Cardiac septum (tissue), 1 donor: ENCODE results near the gene EMC8. TPM values are rescaled to one million over a fixed set of nuclear protein-coding genes. Genes with fewer than 3 reads are reported as not detected.
"Not testable (repeated sequence)": the region's sequence is repeated elsewhere in the genome, so short reads cannot be mapped to it uniquely, and the experiment has no call there.

ENCODE experiments used
- DNase-seq: peaks from one replicate; pipeline ENCODE4 v3.0.0-alpha.2; 2020; ENCODE audit warnings: low spot score
- intact Hi-C: fragments of 100-400 bp; cut with DNase I; formaldehyde crosslinking; loops from one replicate; pipeline ENCODE4 v1.14.0; 2022
- long read RNA-seq: library from polyadenylated mRNA; unstranded; transcript quantifications from one replicate; pipeline ENCODE4 v2.0.0, GENCODE V29; 2021
- total RNA-seq: library from RNA; stranded (reverse); fragmentation: NEBNext Ultra II Directional; extraction: Animal tissue kit (Norgen Biotek cat#: 25700); gene quantifications from one replicate; pipeline ENCODE4 v1.2.1, GENCODE V29; 2021
- donor health status: DM: no; HTN: no; CAD: no.

Gene EMC8
- total RNA-seq = 20.3 TPM
- long read RNA-seq, transcript EMC8-201 (5 exons, 1,962 nt) = major isoform, 73 of 84 reads
- long read RNA-seq, partial matches to known transcripts = 0 of 84 reads
- long read RNA-seq, other reads (novel, unspliced or antisense) = 6 of 84 reads

- intact Hi-C loops = no loop called here
- DNase-seq = peak; percentile 98
Measured at GRCh38 chr16:85799497-85800320, at the start of gene EMC8, which contains the start of gene COX4I1. TSS of gene EMC8 (minus strand) at chr16:85799544. CDS start at chr16:85799295, 249 bp downstream. TSS of gene COX4I1 (plus strand) at chr16:85799695. CDS start at chr16:85801206, 1,511 bp downstream.

- peak; percentile 29 for DNase-seq
- intact Hi-C loops = no loop called here
Measured at GRCh38 chr16:85848986-85849385, 49.6 kb upstream of the EMC8 start.

- intact Hi-C loops = no loop called here
- DNase-seq = peak; percentile 66
Measured at GRCh38 chr16:85847681-85848601, 48.6 kb upstream of the EMC8 start.

DNA sequence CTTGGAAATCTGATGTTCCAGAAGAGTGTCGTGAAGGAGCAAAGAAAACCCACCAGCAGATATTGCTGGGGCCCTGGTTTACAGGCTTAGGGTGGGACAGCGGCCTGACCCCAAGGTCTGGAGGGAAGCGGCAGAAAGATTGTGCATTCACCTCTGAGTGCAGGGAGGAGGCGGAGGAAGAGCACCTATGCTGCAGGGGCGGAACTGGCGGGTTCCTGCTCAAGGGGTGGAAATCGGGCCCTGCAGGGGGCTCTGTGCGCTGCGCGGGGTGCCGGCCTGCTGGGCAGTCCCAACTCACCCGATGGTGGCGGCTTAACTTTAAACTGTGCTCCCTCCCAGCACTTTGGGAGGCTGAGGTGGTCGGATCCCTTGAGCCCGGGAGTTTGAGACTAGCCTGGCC, 47.7 kb upstream of the EMC8 start:
- intact Hi-C loops = no loop called here

GRCh38 chr16:85846461-85846860, 47.1 kb upstream of the EMC8 start:
- peak; percentile 26 for DNase-seq
- intact Hi-C loops = no loop called here

More for the DNA sequence above, 47.7 kb upstream of the EMC8 start:
- peak; percentile 59 for DNase-seq

GRCh38 chr16:85845266-85845665, 45.9 kb upstream of the EMC8 start:
- DNase-seq = peak; percentile 31
- intact Hi-C loops = no loop called here

- peak; percentile 20 for DNase-seq
- intact Hi-C loops = no loop called here
Measured at GRCh38 chr16:85844786-85845185, 45.4 kb upstream of the EMC8 start.

DNA sequence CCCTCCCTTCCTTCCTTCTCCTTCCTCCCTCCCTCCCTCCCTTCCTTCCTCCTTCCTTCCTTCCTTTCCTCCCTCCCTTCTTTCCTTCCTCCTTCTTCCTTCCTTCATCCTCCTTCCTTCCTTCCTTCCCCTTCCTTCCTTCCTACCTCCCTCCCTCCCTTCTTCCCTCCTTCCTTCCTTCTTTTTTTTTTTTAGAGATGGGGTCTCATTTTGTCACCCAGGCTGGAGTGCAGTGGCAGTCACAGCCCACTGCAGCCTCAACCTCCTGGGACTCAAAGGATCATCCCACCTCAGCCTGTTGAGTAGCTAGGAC, 44.8 kb upstream of the EMC8 start:
- intact Hi-C loops = no loop called here

DNA sequence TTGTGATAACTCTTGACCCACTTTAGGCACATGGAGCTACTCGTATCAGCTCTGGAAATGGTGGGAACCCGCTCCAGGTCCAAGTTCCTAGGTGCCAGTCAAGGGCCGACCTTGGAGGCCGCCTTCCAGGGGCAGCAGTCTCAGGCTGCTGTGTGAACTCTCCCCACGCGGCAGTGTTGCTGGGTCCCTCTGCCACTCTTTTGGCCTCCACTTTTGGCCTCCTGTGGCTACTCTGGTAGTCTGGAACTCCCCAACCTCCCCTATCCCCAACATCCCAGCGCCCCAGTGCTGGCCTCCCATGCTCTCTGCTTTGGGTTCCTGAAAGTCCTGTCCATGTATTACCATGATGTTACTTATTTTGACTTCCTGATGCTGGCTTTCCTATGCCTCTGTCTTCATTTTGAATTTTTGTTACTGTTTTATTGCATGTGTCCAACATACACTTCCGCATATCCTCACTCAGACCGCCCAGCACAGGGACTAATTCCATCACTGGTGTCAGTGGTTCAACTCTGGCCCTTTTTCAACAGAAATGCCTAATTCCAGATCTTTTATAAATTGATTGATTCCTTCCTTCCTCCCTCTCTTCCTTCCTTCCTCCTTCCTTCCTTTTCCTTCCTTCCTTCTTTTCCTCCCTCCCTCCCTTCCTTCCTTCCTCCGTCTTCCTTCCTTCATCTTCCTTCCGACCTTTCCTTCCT, 44.3 kb upstream of the EMC8 start:
- intact Hi-C loops = no loop called here

More for the DNA sequence above, 44.8 kb upstream of the EMC8 start:
- DNase-seq = no peak

DNA sequence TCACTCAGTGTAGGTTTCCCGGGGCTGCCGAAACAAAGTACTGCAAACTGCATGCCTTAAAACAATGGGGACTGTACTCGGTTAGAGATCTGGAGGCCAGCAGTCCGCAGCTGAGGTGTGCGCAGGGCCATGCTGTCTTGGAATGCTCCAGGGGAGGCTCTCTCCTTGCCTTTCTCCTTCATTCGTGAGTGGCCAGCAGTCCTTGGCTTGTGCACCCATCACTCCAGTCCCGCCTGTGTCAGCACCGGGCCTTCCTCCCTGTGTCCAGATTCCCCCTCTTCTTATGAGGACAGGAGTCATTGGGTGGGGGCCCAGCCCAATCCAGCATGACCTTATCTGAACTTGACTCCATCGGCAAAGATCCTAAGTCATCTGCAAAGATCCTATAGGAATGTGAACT, 43.5 kb upstream of the EMC8 start:
- intact Hi-C loops = no loop called here
- peak; percentile 33 for DNase-seq

More for the DNA sequence above, 44.3 kb upstream of the EMC8 start:
- peak; percentile 26 for DNase-seq

DNA sequence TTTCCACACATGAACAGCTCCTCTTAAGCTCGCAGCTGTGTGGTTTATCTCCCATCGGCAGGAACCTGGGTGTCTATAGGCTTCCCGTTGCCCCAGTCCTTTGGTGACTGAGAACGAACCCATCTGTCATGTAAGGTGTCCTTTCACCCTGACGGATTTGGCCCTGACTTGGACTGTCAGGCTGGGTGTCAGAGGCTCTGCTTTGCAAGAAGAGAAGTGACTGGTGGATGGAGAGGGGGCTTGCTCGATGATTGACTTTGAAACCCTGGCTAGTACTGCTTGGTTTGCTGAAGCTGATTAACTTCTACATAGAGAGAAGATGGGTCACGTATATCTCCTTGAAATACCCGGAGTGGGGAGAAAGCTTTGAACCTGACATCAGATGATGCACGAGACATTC, 43.1 kb upstream of the EMC8 start:
- intact Hi-C loops = no loop called here
- peak; percentile 7 for DNase-seq

DNA sequence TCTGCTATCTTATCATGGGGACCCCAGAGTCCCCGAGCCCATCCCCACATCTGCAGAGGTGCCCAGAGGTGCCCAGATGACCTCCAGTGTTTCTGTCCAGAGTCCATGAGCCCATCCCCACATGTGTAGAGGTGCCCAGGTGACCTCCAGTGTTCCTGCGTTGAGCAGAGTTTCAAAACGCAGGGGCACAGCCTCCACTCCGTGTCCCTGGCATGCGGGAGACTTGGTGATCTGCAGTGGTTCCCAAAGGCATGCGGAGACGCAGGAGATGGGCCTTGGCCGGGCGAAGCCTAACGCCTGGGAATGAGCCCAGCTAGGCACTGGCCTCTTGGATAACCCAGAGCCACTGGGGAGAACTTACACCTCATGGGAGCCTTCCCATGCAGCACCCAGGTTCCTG, 41.5 kb upstream of the EMC8 start:
- intact Hi-C loops = no loop called here
- DNase-seq = peak; percentile 73

DNA sequence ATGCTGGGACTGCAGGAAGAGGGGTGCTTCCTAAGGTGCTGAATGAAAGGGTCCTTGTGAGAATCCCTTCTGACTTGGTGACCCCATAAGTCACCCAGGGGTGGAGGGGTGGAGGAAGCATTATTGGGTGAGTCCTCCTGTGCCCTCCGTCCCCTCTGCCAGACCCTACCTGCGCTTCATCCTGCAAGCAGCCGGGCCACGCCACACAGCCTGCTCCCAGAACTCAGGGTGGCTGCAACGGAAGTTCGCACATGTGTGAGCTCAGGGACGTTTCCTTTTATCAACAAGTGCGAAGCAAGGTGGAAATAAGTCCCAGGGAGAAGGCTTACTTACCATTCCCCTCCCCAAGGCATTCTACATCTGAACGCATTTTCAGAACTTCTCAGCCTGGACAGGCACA, 41.1 kb upstream of the EMC8 start:
- intact Hi-C loops = no loop called here
- no peak for DNase-seq

- intact Hi-C loops = no loop called here
- DNase-seq = no peak
Measured at GRCh38 chr16:85839681-85840240, 40.4 kb upstream of the EMC8 start.

- DNase-seq = no peak
- intact Hi-C loops = no loop called here
Measured at GRCh38 chr16:85838876-85839585, 39.7 kb upstream of the EMC8 start.

DNA sequence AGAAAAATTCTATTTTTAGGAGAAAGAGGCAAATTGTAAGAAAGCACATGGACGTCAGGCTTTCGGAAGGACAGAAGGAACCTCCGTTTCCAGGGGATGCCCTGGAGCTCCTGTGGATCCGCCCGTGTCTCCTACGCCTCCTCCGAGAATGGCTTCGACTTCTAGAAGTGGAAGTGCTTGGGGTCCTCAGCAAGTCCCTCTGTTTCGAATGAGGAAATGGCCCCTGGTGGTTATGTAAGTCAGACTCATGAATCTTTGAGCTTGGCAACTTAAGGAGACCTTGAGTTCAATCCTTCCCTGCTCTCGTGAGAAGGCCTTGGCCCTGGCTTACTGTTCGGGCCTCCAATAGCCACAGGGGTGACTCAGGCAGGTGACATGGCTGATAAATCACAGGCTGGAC, 39.0 kb upstream of the EMC8 start:
- intact Hi-C loops = no loop called here
- DNase-seq = no peak

DNA sequence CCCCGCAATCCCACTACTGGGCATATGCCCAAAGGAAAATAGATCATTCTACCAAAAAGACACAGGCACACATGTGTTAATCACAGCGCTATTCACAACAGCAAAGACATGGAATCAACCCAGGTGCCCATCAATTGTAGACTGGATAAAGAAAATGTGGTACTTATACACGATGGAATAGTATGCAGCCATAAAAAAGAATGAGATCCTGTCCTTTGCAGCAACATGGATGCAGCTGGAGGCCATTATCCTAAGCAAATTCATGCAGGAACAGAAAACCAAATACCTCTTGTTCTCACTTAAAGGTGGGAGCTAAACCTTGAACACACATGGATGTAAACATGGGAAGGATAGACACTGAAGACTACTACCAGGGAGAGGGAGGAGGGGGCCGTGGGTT, 38.3 kb upstream of the EMC8 start:
- DNase-seq, intact Hi-C loops: not testable (repeated sequence)

DNA sequence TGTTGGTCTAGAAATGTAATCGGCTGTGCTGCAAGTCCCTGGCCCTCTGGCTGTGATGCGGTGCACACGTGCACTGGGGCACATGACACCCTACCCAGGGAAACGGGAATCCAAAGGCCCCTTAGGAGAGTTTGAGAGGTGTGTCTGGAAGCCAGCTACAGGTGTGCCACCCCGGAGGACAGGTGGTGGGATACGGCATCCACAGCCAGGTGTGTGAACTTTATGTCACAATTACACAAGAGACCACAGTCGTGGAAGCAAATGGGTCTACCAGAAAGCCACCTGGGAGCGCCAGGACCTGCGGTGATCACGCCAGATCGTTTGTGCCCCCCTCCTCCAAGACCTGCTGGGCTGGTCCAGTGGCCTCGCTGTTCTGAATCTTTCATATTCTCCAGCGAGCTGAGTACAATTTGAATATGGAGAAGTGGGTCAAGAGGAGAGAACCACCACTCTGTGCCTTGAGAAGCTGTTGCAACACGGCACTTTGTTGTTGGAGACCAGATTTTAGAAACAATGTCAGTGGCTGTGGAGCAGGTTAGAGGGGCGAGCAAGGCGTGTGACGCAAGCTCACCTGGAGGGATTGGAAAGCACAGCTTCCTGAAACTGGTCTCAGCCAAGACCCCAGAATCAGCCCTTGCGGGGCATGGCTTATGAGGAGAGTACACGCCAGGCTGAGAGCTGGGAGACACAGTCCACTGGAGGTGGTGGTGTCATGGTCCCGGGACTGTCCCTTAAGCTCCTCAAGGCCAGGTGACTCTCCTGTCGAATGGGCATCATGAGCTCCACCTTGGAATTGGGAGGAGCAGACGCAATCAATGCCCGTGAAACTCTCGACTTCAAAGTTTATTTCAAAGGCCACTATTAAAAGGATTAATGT, 37.6 kb upstream of the EMC8 start:
- no peak for DNase-seq
- intact Hi-C loops = no loop called here
